PC-3 (cell line): Measurements from ENCODE around the gene HECTD2. TPM values are rescaled to one million over a fixed set of nuclear protein-coding genes. Genes with fewer than 3 reads are reported as not detected.

Experiments
- ATAC-seq: fragments of 200-7000 bp; cut with Tn5 transposase; 2 replicates; pipeline ENCODE4 v1.9.1; 2020; ENCODE audit warnings: mild to moderate bottlenecking, moderate library complexity
- BruUV-seq: library from RNA; stranded (reverse); fragments of 400-500 nt; replicated peaks from 2 replicates; lab custom pipeline; 2021; lab: Mats Ljungman, UMichigan
- CTCF ChIA-PET: fragments of 300-600 bp; sonication (Branson Sonifier 250); formaldehyde crosslinking; loops from one replicate; lab custom pipeline; 2022; ENCODE audit warnings: antibody characterized with exemption; lab: Charles Lee
- POLR2A ChIA-PET: fragments of 300-600 bp; sonication (Branson Sonifier 250); formaldehyde crosslinking; loops from one replicate; lab custom pipeline; 2022; ENCODE audit warnings: antibody characterized with exemption; ENCODE audit not compliant: unreplicated experiment; lab: Charles Lee
- DNase-seq: peaks from one replicate; pipeline ENCODE4 v3.0.0-alpha.2; 2015
- H2AFZ ChIP-seq: fragments of 300-600 bp; sonication (generic); 2 replicates; pipeline ENCODE4 v1.6.0; 2016; ENCODE audit warnings: antibody characterized with exemption, low read length
- H3F3A ChIP-seq: fragments of 300-600 bp; sonication (generic); one replicate; pipeline ENCODE4 v1.6.0; 2017; ENCODE audit warnings: antibody characterized with exemption, low read length, control low read depth, mild to moderate bottlenecking; ENCODE audit not compliant: unreplicated experiment
- H3K27ac ChIP-seq: fragments of 300-600 bp; sonication (generic); 2 replicates; pipeline ENCODE4 v1.5.1; 2016; ENCODE audit warnings: mild to moderate bottlenecking, low read length
- H3K27me3 ChIP-seq: fragments of 300-600 bp; sonication (generic); 2 replicates; pipeline ENCODE4 v1.6.1; 2016; ENCODE audit warnings: low read length, mixed read lengths
- H3K36me3 ChIP-seq: fragments of 300-600 bp; sonication (generic); 2 replicates; pipeline ENCODE4 v1.6.1; 2016; ENCODE audit warnings: low read depth, mixed run types, low read length, mixed read lengths
- H3K4me1 ChIP-seq: fragments of 300-600 bp; sonication (generic); 2 replicates; pipeline ENCODE4 v1.5.1; 2016; ENCODE audit warnings: low read length; ENCODE audit not compliant: insufficient read depth
- H3K4me2 ChIP-seq: fragments of 300-600 bp; sonication (generic); 2 replicates; pipeline ENCODE4 v1.6.0; 2016; ENCODE audit warnings: low read length
- H3K4me3 ChIP-seq: fragments of 300-600 bp; sonication (generic); 2 replicates; pipeline ENCODE4 v1.5.1; 2016; ENCODE audit warnings: mild to moderate bottlenecking, low read length, mixed read lengths
- H3K79me2 ChIP-seq: fragments of 300-600 bp; sonication (generic); 2 replicates; pipeline ENCODE4 v1.6.1; 2017; ENCODE audit warnings: low read length, mixed read lengths
- H3K9ac ChIP-seq: fragments of 300-600 bp; sonication (generic); 2 replicates; pipeline ENCODE4 v1.6.0; 2016; ENCODE audit warnings: mild to moderate bottlenecking, low read length
- H3K9me2 ChIP-seq: fragments of 300-600 bp; sonication (generic); replicated peaks from 2 replicates; pipeline ENCODE4 v1.6.1; 2016; ENCODE audit warnings: mixed run types, low read length, mixed read lengths
- H3K9me3 ChIP-seq: fragments of 300-600 bp; sonication (generic); 2 replicates; pipeline ENCODE4 v1.6.1; 2016; ENCODE audit warnings: low read length, mixed read lengths
- H4K20me1 ChIP-seq: fragments of 300-600 bp; sonication (generic); 2 replicates; pipeline ENCODE4 v1.6.1; 2016; ENCODE audit warnings: low read length, mixed read lengths
- CTCF ChIP-seq: fragments of 300-600 bp; sonication (generic); conservative IDR thresholded peaks from 2 replicates; pipeline ENCODE4 v1.5.1; 2017; ENCODE audit warnings: antibody characterized with exemption, low read depth, mild to moderate bottlenecking, low read length
- EZH2 ChIP-seq: fragments of 300-600 bp; sonication (generic); IDR thresholded peaks from one replicate; pipeline ENCODE4 v1.6.1; 2017; ENCODE audit warnings: antibody characterized with exemption, mild to moderate bottlenecking, low read length; ENCODE audit not compliant: unreplicated experiment
- EZH2phosphoT487 ChIP-seq: fragments of 300-600 bp; sonication (generic); IDR thresholded peaks from 2 replicates; pipeline ENCODE4 v1.6.1; 2018; ENCODE audit warnings: mild to moderate bottlenecking, antibody characterized with exemption, low read length, borderline replicate concordance
- intact Hi-C: fragments of 100-400 bp; cut with micrococcal nuclease; formaldehyde crosslinking; loops from 2 replicates; pipeline ENCODE4 v1.9.0; 2023
- total RNA-seq: library from RNA; depleted of rRNA; stranded (reverse); fragments of >200 nt; gene quantifications from 2 replicates; pipeline ENCODE4 v1.2.3, GENCODE V29; 2014

Gene HECTD2
- total RNA-seq, 1 experiment from 2014 or later, result 2.9 TPM

- Histone ChIP-seq H4K20me1 (no peaks in the 10 kb centered on the region), H3K4me3 (no peak overlapping the region), H3K4me2 (no peak overlapping the region), H3K79me2 (no peaks in the 10 kb centered on the region), H3K9me2 (no peaks in the 10 kb centered on the region), H3K27ac (no peak overlapping the region), H3F3A (no peaks in the 10 kb centered on the region), H3K4me1 (no peaks in the 10 kb centered on the region), H3K27me3 (no peaks in the 10 kb centered on the region), H3K9me3 (no peaks in the 10 kb centered on the region), H2AFZ (no peak overlapping the region), H3K36me3 (no peaks in the 10 kb centered on the region), H3K9ac (no peak overlapping the region)
- intact Hi-C loops, result no loop called here
- no TSS peak for BruUV-seq
- ChIA-PET POLR2A (no interaction called here), CTCF (no interaction called here)
- ATAC-seq (no peak), DNase-seq (no peak)
- TF ChIP-seq EZH2 (no peak), EZH2phosphoT487 (no peak), CTCF (no peak)
Measured at GRCh38 chr10:91536111-91536510, 126.0 kb downstream of the HECTD2 start.

- Histone ChIP-seq H3K27ac (no peak overlapping the region), H3K4me1 (no peaks in the 10 kb centered on the region), H3F3A (no peaks in the 10 kb centered on the region), H3K4me2 (no peak overlapping the region), H3K9me3 (no peaks in the 10 kb centered on the region), H3K9me2 (no peaks in the 10 kb centered on the region), H3K36me3 (no peaks in the 10 kb centered on the region), H4K20me1 (no peaks in the 10 kb centered on the region), H2AFZ (no peak overlapping the region), H3K9ac (no peak overlapping the region), H3K27me3 (no peaks in the 10 kb centered on the region), H3K4me3 (no peak overlapping the region), H3K79me2 (no peaks in the 10 kb centered on the region)
- ATAC-seq (no peak), DNase-seq (no peak)
- intact Hi-C loops, result no loop called here
- ChIA-PET POLR2A (no interaction called here), CTCF (no interaction called here)
- TF ChIP-seq EZH2, result no peak
- no peak for TF ChIP-seq EZH2phosphoT487
- TF ChIP-seq CTCF, result no peak
- no TSS peak for BruUV-seq
Measured at GRCh38 chr10:91536733-91537132, 126.6 kb downstream of the HECTD2 start.

GRCh38 chr10:91537614-91538383 lies 127.7 kb downstream of the HECTD2 start:
- ATAC-seq, result no peak
- no peaks in the 10 kb centered on the region for H3K9me3 ChIP-seq
- BruUV-seq, result no TSS peak

More at GRCh38 chr10:91537614-91538383, 127.7 kb downstream of the HECTD2 start:
- no peaks in the 10 kb centered on the region for H3K36me3 ChIP-seq
- no peak overlapping the region for H3K27ac ChIP-seq
- no peaks in the 10 kb centered on the region for H4K20me1 ChIP-seq
- H3K4me3 ChIP-seq, result no peak overlapping the region
- no peaks in the 10 kb centered on the region for H3K79me2 ChIP-seq
- intact Hi-C loops, result no loop called here
- DNase-seq, result no peak
- no peak overlapping the region for H3K4me2 ChIP-seq
- no peak overlapping the region for H3K9ac ChIP-seq
- CTCF ChIA-PET, result no interaction called here
- TF ChIP-seq EZH2phosphoT487 (no peak), CTCF (no peak), EZH2 (no peak)
- no peaks in the 10 kb centered on the region for H3F3A ChIP-seq
- H3K4me1 ChIP-seq, result no peaks in the 10 kb centered on the region
- POLR2A ChIA-PET, result no interaction called here
- no peak overlapping the region for H2AFZ ChIP-seq
- no peaks in the 10 kb centered on the region for H3K27me3 ChIP-seq
- no peaks in the 10 kb centered on the region for H3K9me2 ChIP-seq
